ENCODE measurements around the gene ACTRT2.

GRCh38 chr1:2991753-2992495 is 29.3 kb upstream of the ACTRT2 start:
- TF ChIP-seq POLR2AphosphoS5 (IDR thresholded peaks at IDR 0.05) (no peak), CTCF (IDR thresholded peaks at IDR 0.05) (no peak), POLR2A (IDR thresholded peaks at IDR 0.05; ENCODE audit: low read depth) (no peak)

Measured in esophagus muscularis mucosa (tissue), 3 donors.